Right renal pelvis (tissue), 4 donors: ENCODE data around the gene OPTC. TPM values are rescaled to one million over a fixed set of nuclear protein-coding genes. Genes with fewer than 3 reads are reported as not detected.
A peak's percentile ranks its signal among the peaks of the same experiment; 100 is the strongest.
"Not testable (repeated sequence)": the region's sequence is repeated elsewhere in the genome, so short reads cannot be mapped to it uniquely, and the experiment has no call there.

ENCODE experiments used
- DNase-seq, 4 donors: peaks; one replicate each; pipeline ENCODE4 v3.0.0-alpha.2; 2013; ENCODE audit warnings: low read depth in 4 of 4, low spot score in 3 of 4, missing footprints in 1 of 4
- polyA plus RNA-seq, 4 donors: library from polyadenylated mRNA; unstranded; fragments of 120-200 nt; gene quantifications; one replicate each; pipeline ENCODE4 v1.2.1, GENCODE V29; 2013; ENCODE audit not compliant: insufficient read length in 4 of 4

Gene OPTC
- polyA plus RNA-seq, 4 donors: not detected

- DNase-seq: no peak
Observed at GRCh38 chr1:203465146-203465798, 28.7 kb upstream of the OPTC start.

GRCh38 chr1:203465948-203466347 lies 28.0 kb upstream of the OPTC start:
- DNase-seq: peak in 2 of 4 donors; percentile 53 to 68

- DNase-seq: not testable (repeated sequence)
Observed at GRCh38 chr1:203466906-203467549, 26.9 kb upstream of the OPTC start.

GRCh38 chr1:203467550-203467921 lies 26.4 kb upstream of the OPTC start:
- DNase-seq: no peak

- no peak for DNase-seq
Observed at GRCh38 chr1:203468326-203468725, 25.6 kb upstream of the OPTC start.

- no peak for DNase-seq
Observed at GRCh38 chr1:203470240-203470639, 23.7 kb upstream of the OPTC start.

- no peak for DNase-seq
Observed at GRCh38 chr1:203471841-203472240, 22.1 kb upstream of the OPTC start.

- no peak for DNase-seq
Observed at GRCh38 chr1:203473281-203473680, 20.7 kb upstream of the OPTC start.

- no peak for DNase-seq
Observed at GRCh38 chr1:203473781-203474305, 20.1 kb upstream of the OPTC start.

- no peak for DNase-seq
Observed at GRCh38 chr1:203475012-203475981, 18.7 kb upstream of the OPTC start, which contains the start of gene PRELP. Gene PRELP (plus strand): TSS chr1:203475806. CDS start chr1:203483185, 7,379 bp downstream.

GRCh38 chr1:203476216-203476814 lies 17.6 kb upstream of the OPTC start:
- DNase-seq: no peak

- DNase-seq: no peak
Observed at GRCh38 chr1:203477748-203478147, 16.2 kb upstream of the OPTC start.

- DNase-seq: no peak
Observed at GRCh38 chr1:203478231-203478630, 15.7 kb upstream of the OPTC start.

GRCh38 chr1:203478986-203479385 lies 15.0 kb upstream of the OPTC start:
- DNase-seq: no peak

- DNase-seq: no peak
Observed at GRCh38 chr1:203479646-203480045, 14.3 kb upstream of the OPTC start.

GRCh38 chr1:203480084-203480483 lies 13.9 kb upstream of the OPTC start:
- DNase-seq: no peak

- DNase-seq: no peak
Observed at GRCh38 chr1:203480525-203481084, 13.3 kb upstream of the OPTC start.

GRCh38 chr1:203481196-203481595 lies 12.8 kb upstream of the OPTC start:
- DNase-seq: no peak

- DNase-seq: no peak
Observed at GRCh38 chr1:203486618-203487370, 7.2 kb upstream of the OPTC start.

GRCh38 chr1:203488539-203488938 lies 5.4 kb upstream of the OPTC start:
- DNase-seq: no peak
